Erythroblast (primary cell): ENCODE data around the gene HECW1.

Experiments
- GATA1 ChIP-seq: IDR thresholded peaks from 2 replicates; pipeline ENCODE4 v1.6.1; 2011; ENCODE audit warnings: low read depth, mild to moderate bottlenecking, control low read depth, low read length, moderate library complexity
- POLR2A ChIP-seq: IDR thresholded peaks from 2 replicates; pipeline ENCODE4 v1.6.1; 2011; ENCODE audit warnings: mild to moderate bottlenecking, low read length

GRCh38 chr7:43476896-43477295 lies 364.4 kb downstream of the HECW1 start:
- no peak for TF ChIP-seq POLR2A
- TF ChIP-seq GATA1: no peak
